HepG2 (cell line): ENCODE results near the gene TOX4. TPM values are rescaled to one million over a fixed set of nuclear protein-coding genes. Genes with fewer than 3 reads are reported as not detected.

Experiments
- BCL6 ChIP-seq: IDR thresholded peaks from 2 replicates; pipeline ENCODE4 v1.6.1; 2016; ENCODE audit warnings: missing genetic modification reagents, missing compliant biosample characterization
- FLYWCH1 ChIP-seq: sonication (generic); formaldehyde crosslinking; IDR thresholded peaks from 2 replicates; pipeline ENCODE4 v1.8.1; 2023; ENCODE audit warnings: mild to moderate bottlenecking, missing genetic modification reagents
- HDAC6 ChIP-seq: fragments of 200-600 bp; sonication (generic); IDR thresholded peaks from 2 replicates; pipeline ENCODE4 v1.7.0; 2017; ENCODE audit warnings: mild to moderate bottlenecking, antibody characterized with exemption, low read length, low read depth
- HNRNPUL1 ChIP-seq: fragments of 200-400 bp; formaldehyde crosslinking; IDR thresholded peaks from 2 replicates; pipeline ENCODE4 v1.6.1; 2017; ENCODE audit warnings: low read depth, mild to moderate bottlenecking, low read length, moderate library complexity
- KMT2B ChIP-seq: IDR thresholded peaks from 2 replicates; pipeline ENCODE4 v1.6.1; 2016; ENCODE audit warnings: missing genetic modification reagents, missing compliant biosample characterization
- MYNN ChIP-seq: sonication (generic); formaldehyde crosslinking; IDR thresholded peaks from 2 replicates; pipeline ENCODE4 v1.4.0; 2020; ENCODE audit warnings: mild to moderate bottlenecking, low read depth, missing genetic modification reagents
- NFE2L1 ChIP-seq: sonication (generic); formaldehyde crosslinking; IDR thresholded peaks from 2 replicates; pipeline ENCODE4 v1.4.0; 2020; ENCODE audit warnings: missing genetic modification reagents, mild to moderate bottlenecking, borderline replicate concordance
- PHF20 ChIP-seq: sonication (generic); formaldehyde crosslinking; IDR thresholded peaks from 2 replicates; pipeline ENCODE4 v1.5.0; 2020; ENCODE audit warnings: mild to moderate bottlenecking, missing genetic modification reagents
- RAD21 ChIP-seq: fragments of 450-650 bp; formaldehyde crosslinking; IDR thresholded peaks from 2 replicates; pipeline ENCODE4 v1.5.0; 2020; ENCODE audit warnings: mild to moderate bottlenecking
- RFXAP ChIP-seq: sonication (generic); formaldehyde crosslinking; IDR thresholded peaks from 2 replicates; pipeline ENCODE4 v1.4.0; 2020; ENCODE audit warnings: missing genetic modification reagents, borderline replicate concordance
- ZFP41 ChIP-seq: sonication (generic); formaldehyde crosslinking; IDR thresholded peaks from 2 replicates; pipeline ENCODE4 v1.4.0; 2020; ENCODE audit warnings: mild to moderate bottlenecking, missing genetic modification reagents, borderline replicate concordance
- ZMYM4 ChIP-seq: sonication (generic); formaldehyde crosslinking; IDR thresholded peaks from 2 replicates; pipeline ENCODE4 v1.8.1; 2023; ENCODE audit warnings: mild to moderate bottlenecking, missing genetic modification reagents
- ZNF253 ChIP-seq: sonication (generic); formaldehyde crosslinking; IDR thresholded peaks from 2 replicates; pipeline ENCODE4 v1.8.0; 2022; ENCODE audit warnings: mild to moderate bottlenecking, missing genetic modification reagents, borderline replicate concordance
- polyA plus RNA-seq, 8 experiments: library from polyadenylated mRNA; depleted of rRNA in 3 of 8; stranded (reverse) in 7 of 8; unstranded in 1 of 8; fragments of >200 nt; fragmentation: Illumina TruSeq in 4 of 8; extraction: Trizol in 4 of 8; gene quantifications; 2 replicates each; pipeline versions ENCODE4 v1.2.1 to v1.2.3, GENCODE V29; 2011 to 2016; ENCODE audit warnings: low read depth in 4 of 8, missing spikeins in 1 of 8, mixed read lengths in 1 of 8; ENCODE audit not compliant: insufficient read depth in 1 of 8
- total RNA-seq, 5 experiments: library from RNA; depleted of rRNA; stranded (reverse); fragments of >200 nt; fragmentation: Illumina TruSeq; extraction: Trizol; gene quantifications; 2 replicates each; pipeline ENCODE4 v1.2.3, GENCODE V29; 2016; ENCODE audit warnings: low read depth in 1 of 5
- TF ChIP-seq, protein P1 (sequence below): sonication (generic); formaldehyde crosslinking; IDR thresholded peaks from 2 replicates; pipeline ENCODE4 v1.4.0; 2020; ENCODE audit warnings: missing genetic modification reagents
- TF ChIP-seq, protein P2 (sequence below): sonication (generic); formaldehyde crosslinking; IDR thresholded peaks from 2 replicates; pipeline ENCODE4 v1.4.0; 2020; ENCODE audit warnings: missing genetic modification reagents, borderline replicate concordance
- TF ChIP-seq, protein P3 (sequence below): sonication (generic); formaldehyde crosslinking; IDR thresholded peaks from 2 replicates; pipeline ENCODE4 v1.4.0; 2020; ENCODE audit warnings: mild to moderate bottlenecking, missing genetic modification reagents
- TF ChIP-seq, protein P4 (sequence below): IDR thresholded peaks from 2 replicates; pipeline ENCODE4 v1.6.1; 2012; ENCODE audit warnings: low read length, improper control_type of control experiment

Gene TOX4
- total and polyA plus RNA-seq, 2 of the 13 experiments (the other 11 are each of a cell fraction or from before 2014, with no cell fraction given): 71.8 to 163 TPM

DNA sequence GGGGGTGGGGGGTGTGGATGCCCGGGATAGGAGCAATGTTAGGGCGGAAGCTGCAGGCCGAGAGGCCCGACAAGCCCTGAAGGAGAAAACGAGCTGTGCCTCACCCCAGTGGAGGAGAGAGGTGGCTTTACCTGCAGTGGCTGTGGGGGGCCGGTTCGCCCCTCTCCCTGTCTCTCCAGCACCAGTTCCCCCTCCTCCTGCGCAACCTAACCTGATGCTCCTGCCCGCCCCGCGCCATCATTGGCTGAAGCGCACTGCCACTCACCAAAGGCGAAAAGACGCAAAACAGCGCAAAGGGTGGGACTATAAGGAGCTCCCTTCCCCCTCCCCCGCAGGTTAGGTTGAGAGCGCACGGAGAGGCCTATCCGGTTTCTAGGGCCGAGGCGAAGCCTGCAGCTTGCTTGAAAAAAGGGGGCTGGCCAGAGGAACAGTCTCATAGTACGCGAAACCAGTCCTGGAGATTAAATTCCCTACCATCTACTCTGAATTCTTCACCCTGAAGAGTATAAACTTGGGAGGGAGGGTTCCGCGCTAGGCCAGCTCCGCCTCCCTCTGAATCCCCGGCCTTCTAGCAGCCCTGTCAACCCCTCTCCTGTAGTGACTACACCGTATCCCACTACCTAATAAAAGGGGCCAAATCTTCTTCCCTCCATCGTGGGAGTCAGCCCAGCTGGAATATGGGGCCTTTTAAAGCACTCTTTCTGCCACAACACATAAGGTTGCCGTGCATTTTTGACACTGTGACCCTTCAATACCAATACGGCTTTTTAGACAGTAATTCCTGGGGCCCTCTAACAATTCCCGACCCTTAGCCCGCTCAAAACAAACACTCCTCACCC lies 39.7 kb upstream of the TOX4 start (continued):
- TF ChIP-seq, protein P1, sequence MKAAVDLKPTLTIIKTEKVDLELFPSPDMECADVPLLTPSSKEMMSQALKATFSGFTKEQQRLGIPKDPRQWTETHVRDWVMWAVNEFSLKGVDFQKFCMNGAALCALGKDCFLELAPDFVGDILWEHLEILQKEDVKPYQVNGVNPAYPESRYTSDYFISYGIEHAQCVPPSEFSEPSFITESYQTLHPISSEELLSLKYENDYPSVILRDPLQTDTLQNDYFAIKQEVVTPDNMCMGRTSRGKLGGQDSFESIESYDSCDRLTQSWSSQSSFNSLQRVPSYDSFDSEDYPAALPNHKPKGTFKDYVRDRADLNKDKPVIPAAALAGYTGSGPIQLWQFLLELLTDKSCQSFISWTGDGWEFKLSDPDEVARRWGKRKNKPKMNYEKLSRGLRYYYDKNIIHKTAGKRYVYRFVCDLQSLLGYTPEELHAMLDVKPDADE (CRISPR knock-in tag): no peak
- TF ChIP-seq PHF20 (peak; percentile 93), NFE2L1 (CRISPR knock-in tag) (no peak), ZNF253 (CRISPR knock-in tag) (peak; percentile 72; the same call in 1 of the 2 replicates), HNRNPUL1 (no peak), FLYWCH1 (CRISPR knock-in tag) (no peak), RFXAP (CRISPR knock-in tag) (peak; percentile 69; the same call in 1 of the 2 replicates), RAD21 (CRISPR knock-in tag) (peak; percentile 61), HDAC6 (0 out of 2 replicates have a peak, but pooled peaks have one; percentile 51), BCL6 (CRISPR knock-in tag) (peak; percentile 46; the same call in 1 of the 2 replicates), ZFP41 (CRISPR knock-in tag) (peak; percentile 67; the same call in 1 of the 2 replicates), KMT2B (CRISPR knock-in tag) (peak; percentile 99), MYNN (CRISPR knock-in tag) (no peak; the same call in 1 of the 2 replicates), ZMYM4 (CRISPR knock-in tag) (peak; percentile 87)
- TF ChIP-seq, protein P2, sequence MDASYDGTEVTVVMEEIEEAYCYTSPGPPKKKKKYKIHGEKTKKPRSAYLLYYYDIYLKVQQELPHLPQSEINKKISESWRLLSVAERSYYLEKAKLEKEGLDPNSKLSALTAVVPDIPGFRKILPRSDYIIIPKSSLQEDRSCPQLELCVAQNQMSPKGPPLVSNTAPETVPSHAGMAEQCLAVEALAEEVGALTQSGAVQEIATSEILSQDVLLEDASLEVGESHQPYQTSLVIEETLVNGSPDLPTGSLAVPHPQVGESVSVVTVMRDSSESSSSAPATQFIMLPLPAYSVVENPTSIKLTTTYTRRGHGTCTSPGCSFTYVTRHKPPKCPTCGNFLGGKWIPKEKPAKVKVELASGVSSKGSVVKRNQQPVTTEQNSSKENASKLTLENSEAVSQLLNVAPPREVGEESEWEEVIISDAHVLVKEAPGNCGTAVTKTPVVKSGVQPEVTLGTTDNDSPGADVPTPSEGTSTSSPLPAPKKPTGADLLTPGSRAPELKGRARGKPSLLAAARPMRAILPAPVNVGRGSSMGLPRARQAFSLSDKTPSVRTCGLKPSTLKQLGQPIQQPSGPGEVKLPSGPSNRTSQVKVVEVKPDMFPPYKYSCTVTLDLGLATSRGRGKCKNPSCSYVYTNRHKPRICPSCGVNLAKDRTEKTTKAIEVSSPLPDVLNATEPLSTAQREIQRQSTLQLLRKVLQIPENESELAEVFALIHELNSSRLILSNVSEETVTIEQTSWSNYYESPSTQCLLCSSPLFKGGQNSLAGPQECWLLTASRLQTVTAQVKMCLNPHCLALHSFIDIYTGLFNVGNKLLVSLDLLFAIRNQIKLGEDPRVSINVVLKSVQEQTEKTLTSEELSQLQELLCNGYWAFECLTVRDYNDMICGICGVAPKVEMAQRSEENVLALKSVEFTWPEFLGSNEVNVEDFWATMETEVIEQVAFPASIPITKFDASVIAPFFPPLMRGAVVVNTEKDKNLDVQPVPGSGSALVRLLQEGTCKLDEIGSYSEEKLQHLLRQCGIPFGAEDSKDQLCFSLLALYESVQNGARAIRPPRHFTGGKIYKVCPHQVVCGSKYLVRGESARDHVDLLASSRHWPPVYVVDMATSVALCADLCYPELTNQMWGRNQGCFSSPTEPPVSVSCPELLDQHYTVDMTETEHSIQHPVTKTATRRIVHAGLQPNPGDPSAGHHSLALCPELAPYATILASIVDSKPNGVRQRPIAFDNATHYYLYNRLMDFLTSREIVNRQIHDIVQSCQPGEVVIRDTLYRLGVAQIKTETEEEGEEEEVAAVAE (CRISPR knock-in tag): peak; percentile 94
- TF ChIP-seq, protein P3, sequence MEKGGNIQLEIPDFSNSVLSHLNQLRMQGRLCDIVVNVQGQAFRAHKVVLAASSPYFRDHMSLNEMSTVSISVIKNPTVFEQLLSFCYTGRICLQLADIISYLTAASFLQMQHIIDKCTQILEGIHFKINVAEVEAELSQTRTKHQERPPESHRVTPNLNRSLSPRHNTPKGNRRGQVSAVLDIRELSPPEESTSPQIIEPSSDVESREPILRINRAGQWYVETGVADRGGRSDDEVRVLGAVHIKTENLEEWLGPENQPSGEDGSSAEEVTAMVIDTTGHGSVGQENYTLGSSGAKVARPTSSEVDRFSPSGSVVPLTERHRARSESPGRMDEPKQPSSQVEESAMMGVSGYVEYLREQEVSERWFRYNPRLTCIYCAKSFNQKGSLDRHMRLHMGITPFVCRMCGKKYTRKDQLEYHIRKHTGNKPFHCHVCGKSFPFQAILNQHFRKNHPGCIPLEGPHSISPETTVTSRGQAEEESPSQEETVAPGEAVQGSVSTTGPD (CRISPR knock-in tag): 0 out of 2 replicates have a peak, but pooled peaks have one; percentile 52
- TF ChIP-seq, protein P4, sequence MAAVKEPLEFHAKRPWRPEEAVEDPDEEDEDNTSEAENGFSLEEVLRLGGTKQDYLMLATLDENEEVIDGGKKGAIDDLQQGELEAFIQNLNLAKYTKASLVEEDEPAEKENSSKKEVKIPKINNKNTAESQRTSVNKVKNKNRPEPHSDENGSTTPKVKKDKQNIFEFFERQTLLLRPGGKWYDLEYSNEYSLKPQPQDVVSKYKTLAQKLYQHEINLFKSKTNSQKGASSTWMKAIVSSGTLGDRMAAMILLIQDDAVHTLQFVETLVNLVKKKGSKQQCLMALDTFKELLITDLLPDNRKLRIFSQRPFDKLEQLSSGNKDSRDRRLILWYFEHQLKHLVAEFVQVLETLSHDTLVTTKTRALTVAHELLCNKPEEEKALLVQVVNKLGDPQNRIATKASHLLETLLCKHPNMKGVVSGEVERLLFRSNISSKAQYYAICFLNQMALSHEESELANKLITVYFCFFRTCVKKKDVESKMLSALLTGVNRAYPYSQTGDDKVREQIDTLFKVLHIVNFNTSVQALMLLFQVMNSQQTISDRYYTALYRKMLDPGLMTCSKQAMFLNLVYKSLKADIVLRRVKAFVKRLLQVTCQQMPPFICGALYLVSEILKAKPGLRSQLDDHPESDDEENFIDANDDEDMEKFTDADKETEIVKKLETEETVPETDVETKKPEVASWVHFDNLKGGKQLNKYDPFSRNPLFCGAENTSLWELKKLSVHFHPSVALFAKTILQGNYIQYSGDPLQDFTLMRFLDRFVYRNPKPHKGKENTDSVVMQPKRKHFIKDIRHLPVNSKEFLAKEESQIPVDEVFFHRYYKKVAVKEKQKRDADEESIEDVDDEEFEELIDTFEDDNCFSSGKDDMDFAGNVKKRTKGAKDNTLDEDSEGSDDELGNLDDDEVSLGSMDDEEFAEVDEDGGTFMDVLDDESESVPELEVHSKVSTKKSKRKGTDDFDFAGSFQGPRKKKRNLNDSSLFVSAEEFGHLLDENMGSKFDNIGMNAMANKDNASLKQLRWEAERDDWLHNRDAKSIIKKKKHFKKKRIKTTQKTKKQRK: no peak
